Astrocyte (in vitro differentiated cells and primary cell): ENCODE data around the gene HMX2.

Source experiments
- CTCF ChIP-seq: IDR thresholded peaks from 2 replicates; pipeline ENCODE4 v1.5.1; 2011; ENCODE audit warnings: low read depth, mild to moderate bottlenecking, inconsistent platforms, low read length, moderate library complexity; ENCODE audit not compliant: insufficient read depth
- EZH2 ChIP-seq: IDR thresholded peaks from 2 replicates; pipeline ENCODE4 v1.6.1; 2012; ENCODE audit warnings: mild to moderate bottlenecking, low read length, inconsistent platforms; ENCODE audit not compliant: insufficient read depth

GRCh38 chr10:123164319-123164718 lies 16.4 kb downstream of the HMX2 start:
- TF ChIP-seq CTCF (no peak), EZH2 (no peak)
